PFSK-1 (cell line): ENCODE data around the gene BSND.

Experiments used
- FOXP2 ChIP-seq: optimal IDR thresholded peaks from 2 replicates; pipeline ENCODE3; 2011; ENCODE audit warnings: borderline replicate concordance, control low read depth, inconsistent platforms; ENCODE audit not compliant: insufficient read depth; ENCODE audit errors: extremely low read length, extremely low read depth
- POLR2AphosphoS5 ChIP-seq: IDR thresholded peaks from 2 replicates; pipeline ENCODE4 v1.6.1; 2012; ENCODE audit warnings: low read depth, mild to moderate bottlenecking, control low read depth, low read length, moderate library complexity
- SIN3A ChIP-seq: IDR thresholded peaks from 2 replicates; pipeline ENCODE4 v1.6.1; 2012; ENCODE audit warnings: mild to moderate bottlenecking, low read length, moderate library complexity, borderline replicate concordance; ENCODE audit not compliant: insufficient read depth
- TAF1 ChIP-seq: IDR thresholded peaks from 2 replicates; pipeline ENCODE4 v1.6.1; 2012; ENCODE audit warnings: low read length, control low read depth, borderline replicate concordance; ENCODE audit not compliant: insufficient read depth
- TF ChIP-seq, protein P1 (sequence below), 2 experiments: IDR thresholded peaks; 2 replicates each; pipeline versions ENCODE4 v1.6.1 to v1.8.0; 2011 to 2012; ENCODE audit warnings: low read depth in 2 of 2, low read length in 2 of 2, control low read depth in 1 of 2, inconsistent platforms in 1 of 2, mild to moderate bottlenecking in 1 of 2, moderate library complexity in 1 of 2; ENCODE audit not compliant: insufficient read depth in 1 of 2

DNA sequence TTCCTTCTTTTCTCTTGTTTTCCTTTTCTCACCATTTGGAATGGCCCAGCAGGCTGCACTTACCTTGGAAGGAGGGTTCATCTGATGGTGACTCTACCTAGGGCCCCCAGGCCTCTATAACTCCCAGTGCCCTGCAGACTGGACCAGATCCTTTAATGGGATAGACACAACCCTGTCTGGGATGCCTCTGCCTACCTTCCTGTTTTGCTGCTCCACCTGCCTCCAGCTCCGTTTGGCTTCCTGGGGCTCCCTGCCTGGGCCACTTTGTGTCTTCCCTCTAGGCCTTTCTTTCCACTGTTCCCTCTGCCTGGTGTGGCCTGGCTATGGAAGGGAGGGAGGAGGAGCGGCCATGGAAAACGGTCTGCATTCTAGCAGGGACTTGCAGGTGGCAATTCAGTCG is 48.1 kb downstream of the BSND start:
- TF ChIP-seq POLR2AphosphoS5 (no peak), TAF1 (no peak), FOXP2 (no peak), SIN3A (no peak)
- TF ChIP-seq, protein P1, sequence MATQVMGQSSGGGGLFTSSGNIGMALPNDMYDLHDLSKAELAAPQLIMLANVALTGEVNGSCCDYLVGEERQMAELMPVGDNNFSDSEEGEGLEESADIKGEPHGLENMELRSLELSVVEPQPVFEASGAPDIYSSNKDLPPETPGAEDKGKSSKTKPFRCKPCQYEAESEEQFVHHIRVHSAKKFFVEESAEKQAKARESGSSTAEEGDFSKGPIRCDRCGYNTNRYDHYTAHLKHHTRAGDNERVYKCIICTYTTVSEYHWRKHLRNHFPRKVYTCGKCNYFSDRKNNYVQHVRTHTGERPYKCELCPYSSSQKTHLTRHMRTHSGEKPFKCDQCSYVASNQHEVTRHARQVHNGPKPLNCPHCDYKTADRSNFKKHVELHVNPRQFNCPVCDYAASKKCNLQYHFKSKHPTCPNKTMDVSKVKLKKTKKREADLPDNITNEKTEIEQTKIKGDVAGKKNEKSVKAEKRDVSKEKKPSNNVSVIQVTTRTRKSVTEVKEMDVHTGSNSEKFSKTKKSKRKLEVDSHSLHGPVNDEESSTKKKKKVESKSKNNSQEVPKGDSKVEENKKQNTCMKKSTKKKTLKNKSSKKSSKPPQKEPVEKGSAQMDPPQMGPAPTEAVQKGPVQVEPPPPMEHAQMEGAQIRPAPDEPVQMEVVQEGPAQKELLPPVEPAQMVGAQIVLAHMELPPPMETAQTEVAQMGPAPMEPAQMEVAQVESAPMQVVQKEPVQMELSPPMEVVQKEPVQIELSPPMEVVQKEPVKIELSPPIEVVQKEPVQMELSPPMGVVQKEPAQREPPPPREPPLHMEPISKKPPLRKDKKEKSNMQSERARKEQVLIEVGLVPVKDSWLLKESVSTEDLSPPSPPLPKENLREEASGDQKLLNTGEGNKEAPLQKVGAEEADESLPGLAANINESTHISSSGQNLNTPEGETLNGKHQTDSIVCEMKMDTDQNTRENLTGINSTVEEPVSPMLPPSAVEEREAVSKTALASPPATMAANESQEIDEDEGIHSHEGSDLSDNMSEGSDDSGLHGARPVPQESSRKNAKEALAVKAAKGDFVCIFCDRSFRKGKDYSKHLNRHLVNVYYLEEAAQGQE (IDR thresholded peaks at IDR 0.05; ENCODE audit: insufficient read depth in 1 of 2, low read depth in 2 of 2, low read length in 2 of 2), result no peak
